NCI-H2227 (cell line): Measurements from ENCODE around the gene DMRT3.

Experiments
- DNase-seq: peaks from one replicate; lab custom pipeline; 2025; ENCODE audit not compliant: unreplicated experiment; lab: John Stamatoyannopoulos, UW

Gene DMRT3

GRCh38 chr9:976258-976942 lies at the start of gene DMRT3:
TSS of gene DMRT3 (plus strand) at chr9:976655. CDS start at chr9:977002, 347 bp downstream.
- peak; percentile 18 for DNase-seq

- no peak for DNase-seq
Measured at GRCh38 chr9:926976-927375, 49.5 kb upstream of the DMRT3 start.

- DNase-seq, result no peak
Measured at GRCh38 chr9:928363-929042, 48.0 kb upstream of the DMRT3 start.

- no peak for DNase-seq
Measured at GRCh38 chr9:929719-930118, 46.7 kb upstream of the DMRT3 start.

- DNase-seq, result no peak
Measured at GRCh38 chr9:933356-933755, 43.1 kb upstream of the DMRT3 start.

- no peak for DNase-seq
Measured at GRCh38 chr9:935348-935965, 41.0 kb upstream of the DMRT3 start.

GRCh38 chr9:942805-943580 lies 33.5 kb upstream of the DMRT3 start:
- no peak for DNase-seq

- no peak for DNase-seq
Measured at GRCh38 chr9:947985-948384, 28.5 kb upstream of the DMRT3 start.

GRCh38 chr9:948497-948896 lies 28.0 kb upstream of the DMRT3 start:
- no peak for DNase-seq

- no peak for DNase-seq
Measured at GRCh38 chr9:950139-950538, 26.3 kb upstream of the DMRT3 start.

GRCh38 chr9:952546-952945 lies 23.9 kb upstream of the DMRT3 start:
- DNase-seq, result no peak

- DNase-seq, result no peak
Measured at GRCh38 chr9:959105-959504, 17.4 kb upstream of the DMRT3 start.

- no peak for DNase-seq
Measured at GRCh38 chr9:959914-960313, 16.5 kb upstream of the DMRT3 start.

GRCh38 chr9:962023-962422 lies 14.4 kb upstream of the DMRT3 start:
- no peak for DNase-seq

- no peak for DNase-seq
Measured at GRCh38 chr9:965497-965896, 11.0 kb upstream of the DMRT3 start.

- DNase-seq, result no peak
Measured at GRCh38 chr9:966870-967269, 9.6 kb upstream of the DMRT3 start.

GRCh38 chr9:967436-967835 lies 9.0 kb upstream of the DMRT3 start:
- DNase-seq, result no peak

GRCh38 chr9:967903-968641 lies 8.4 kb upstream of the DMRT3 start:
- no peak for DNase-seq

- no peak for DNase-seq
Measured at GRCh38 chr9:969310-970150, 6.9 kb upstream of the DMRT3 start.
